GM23248 (cell line): ENCODE measurements around the gene NCBP3.

Experiments
- EZH2 ChIP-seq: fragments of 200-600 bp; sonication (generic); IDR thresholded peaks from 2 replicates; pipeline ENCODE4 v1.6.1; 2018; ENCODE audit warnings: antibody characterized with exemption, mild to moderate bottlenecking; ENCODE audit not compliant: insufficient read depth, poor library complexity, severe bottlenecking
- EZH2phosphoT487 ChIP-seq: fragments of 200-600 bp; sonication (generic); IDR thresholded peaks from 2 replicates; pipeline ENCODE4 v1.6.1; 2018; ENCODE audit warnings: antibody characterized with exemption, moderate library complexity, mild to moderate bottlenecking, low read depth; ENCODE audit not compliant: insufficient read depth

- TF ChIP-seq EZH2phosphoT487 (no peak), EZH2 (no peak)
These were observed 46.3 kb upstream of the NCBP3 start for GRCh38 chr17:3892095-3892998.
